CD4-positive, alpha-beta T cell (primary cell): ENCODE results near the gene KCNG3. TPM values are rescaled to one million over a fixed set of nuclear protein-coding genes. Genes with fewer than 3 reads are reported as not detected.

Source experiments
- ATAC-seq: fragments of 200-7000 bp; cut with Tn5 transposase; one replicate; pipeline ENCODE4 v1.10.0; 2022; ENCODE audit warnings: mild to moderate bottlenecking; ENCODE audit not compliant: poor library complexity
- CTCF ChIA-PET: fragments of 350-600 bp; sonication (Branson Sonifier 250); formaldehyde crosslinking; loops from one replicate; lab custom pipeline; 2021; ENCODE audit warnings: antibody characterized with exemption, inconsistent platforms; lab: Charles Lee
- POLR2A ChIA-PET: fragments of 350-600 bp; sonication (Branson Sonifier 250); formaldehyde crosslinking; loops from one replicate; lab custom pipeline; 2021; ENCODE audit warnings: antibody characterized with exemption, inconsistent platforms; lab: Charles Lee
- DNase-seq, 14 experiments: peaks; one replicate each; pipeline ENCODE4 v3.0.0-alpha.2; 2013 to 2020; ENCODE audit warnings: mixed read lengths in 2 of 14
- H3K27ac ChIP-seq, 2 donors: one replicate each; pipeline versions ENCODE4 v1.5.1 to v1.7.0; 2013; ENCODE audit warnings: low read length in 2 of 2, low read depth in 1 of 2, mild to moderate bottlenecking in 1 of 2
- H3K27me3 ChIP-seq, 2 experiments: 1 replicate in 1 of 2; 2 replicates in 1 of 2; pipeline versions ENCODE4 v1.6.1 to v1.7.0; 2013; ENCODE audit warnings: low read length in 2 of 2, control low read depth in 1 of 2, mild to moderate bottlenecking in 1 of 2, moderate library complexity in 1 of 2; ENCODE audit not compliant: insufficient read depth in 2 of 2, control insufficient read depth in 1 of 2
- H3K36me3 ChIP-seq: one replicate; pipeline ENCODE4 v1.6.1; 2013; ENCODE audit warnings: low read length, control low read depth; ENCODE audit not compliant: insufficient read depth
- H3K4me1 ChIP-seq: one replicate; pipeline ENCODE4 v1.6.1; 2013; ENCODE audit warnings: low read length, control low read depth; ENCODE audit not compliant: insufficient read depth
- H3K4me3 ChIP-seq: one replicate; pipeline ENCODE4 v1.5.1; 2013; ENCODE audit warnings: mild to moderate bottlenecking, low read length, moderate library complexity
- H3K9me3 ChIP-seq, 2 experiments: 1 replicate in 1 of 2; 2 replicates in 1 of 2; pipeline versions ENCODE4 v1.6.1 to v1.7.0; 2013; ENCODE audit warnings: low read length in 2 of 2, mild to moderate bottlenecking in 2 of 2, control low read depth in 1 of 2, moderate library complexity in 1 of 2; ENCODE audit not compliant: control insufficient read depth in 1 of 2, insufficient read depth in 1 of 2
- H3K27ac Mint-ChIP-seq: one replicate; pipeline ENCODE4 v1.8.0; 2020; ENCODE audit warnings: mixed read lengths
- H3K27me3 Mint-ChIP-seq: one replicate; pipeline ENCODE4 v1.8.0; 2021; ENCODE audit warnings: mixed read lengths
- H3K36me3 Mint-ChIP-seq: one replicate; pipeline ENCODE4 v1.8.0; 2021; ENCODE audit warnings: low read depth, mixed read lengths
- H3K4me1 Mint-ChIP-seq: one replicate; pipeline ENCODE4 v1.8.0; 2021; ENCODE audit warnings: low read depth, mixed read lengths
- H3K4me3 Mint-ChIP-seq: one replicate; pipeline ENCODE4 v1.8.0; 2020; ENCODE audit warnings: mild to moderate bottlenecking, mixed read lengths
- H3K9me3 Mint-ChIP-seq: one replicate; pipeline ENCODE4 v1.8.0; 2020; ENCODE audit warnings: mixed read lengths
- intact Hi-C, 2 experiments: fragments of 100-400 bp; cut with DNase I in 1 of 2; cut with micrococcal nuclease in 1 of 2; formaldehyde crosslinking; loops; one replicate each; pipeline versions ENCODE4 v1.15.1 to v1.9.0; 2023 to 2025; cut with DNase I, micrococcal nuclease
- total RNA-seq, 174 experiments: library from RNA in 2 of 174; stranded (reverse) in 2 of 174; gene quantifications; one replicate each; pipeline ENCODE4 v1.2.3 and lab custom pipeline; 2021 to 2026
- TF ChIP-seq, protein P1 (sequence below): fragments of 200-600 bp; IDR thresholded peaks from one replicate; pipeline ENCODE4 v1.8.0; 2022; ENCODE audit warnings: antibody characterized with exemption, mild to moderate bottlenecking

The KCNG3 gene
- total RNA-seq, 2 experiments from 2014 or later: 0.25 to 0.49 TPM

DNA sequence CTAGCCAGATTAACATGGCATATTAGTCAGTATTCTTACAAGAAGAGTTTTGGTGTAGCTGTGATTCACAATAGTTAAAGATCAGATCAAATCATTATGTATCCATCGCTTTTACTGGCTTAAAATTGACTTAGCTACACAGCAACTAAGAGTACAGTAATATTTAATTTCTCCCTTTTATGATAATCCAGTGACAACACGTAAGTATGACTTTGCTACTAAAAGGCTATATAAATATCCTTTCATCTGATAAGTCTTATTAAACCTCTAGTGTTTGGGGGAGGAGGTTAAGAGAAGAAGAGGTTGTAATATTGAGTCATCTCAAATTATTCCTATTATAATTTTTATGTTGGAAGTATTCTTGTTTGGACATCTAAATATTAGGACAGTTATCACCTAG lies 51.0 kb downstream of the KCNG3 start:
- Mint-ChIP-seq H3K4me3 (no peak overlapping the region), H3K27me3 (no peaks in the 10 kb centered on the region), H3K4me1 (no peaks in the 10 kb centered on the region), H3K36me3 (no peaks in the 10 kb centered on the region), H3K27ac (no peak overlapping the region), H3K9me3 (no peaks in the 10 kb centered on the region)
- H3K36me3 ChIP-seq: no peaks in the 10 kb centered on the region
- DNase-seq: no peak
- CTCF ChIA-PET: no interaction called here
- ATAC-seq: no peak
- no peak overlapping the region for H3K27ac ChIP-seq
- H3K27me3 ChIP-seq: no peaks in the 10 kb centered on the region
- TF ChIP-seq, protein P1, sequence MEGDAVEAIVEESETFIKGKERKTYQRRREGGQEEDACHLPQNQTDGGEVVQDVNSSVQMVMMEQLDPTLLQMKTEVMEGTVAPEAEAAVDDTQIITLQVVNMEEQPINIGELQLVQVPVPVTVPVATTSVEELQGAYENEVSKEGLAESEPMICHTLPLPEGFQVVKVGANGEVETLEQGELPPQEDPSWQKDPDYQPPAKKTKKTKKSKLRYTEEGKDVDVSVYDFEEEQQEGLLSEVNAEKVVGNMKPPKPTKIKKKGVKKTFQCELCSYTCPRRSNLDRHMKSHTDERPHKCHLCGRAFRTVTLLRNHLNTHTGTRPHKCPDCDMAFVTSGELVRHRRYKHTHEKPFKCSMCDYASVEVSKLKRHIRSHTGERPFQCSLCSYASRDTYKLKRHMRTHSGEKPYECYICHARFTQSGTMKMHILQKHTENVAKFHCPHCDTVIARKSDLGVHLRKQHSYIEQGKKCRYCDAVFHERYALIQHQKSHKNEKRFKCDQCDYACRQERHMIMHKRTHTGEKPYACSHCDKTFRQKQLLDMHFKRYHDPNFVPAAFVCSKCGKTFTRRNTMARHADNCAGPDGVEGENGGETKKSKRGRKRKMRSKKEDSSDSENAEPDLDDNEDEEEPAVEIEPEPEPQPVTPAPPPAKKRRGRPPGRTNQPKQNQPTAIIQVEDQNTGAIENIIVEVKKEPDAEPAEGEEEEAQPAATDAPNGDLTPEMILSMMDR: no peak
- H3K9me3 ChIP-seq: no peaks in the 10 kb centered on the region
- intact Hi-C loops: no loop called here
- POLR2A ChIA-PET: no interaction called here
- no peak overlapping the region for H3K4me3 ChIP-seq
- H3K4me1 ChIP-seq: no peaks in the 10 kb centered on the region

DNA sequence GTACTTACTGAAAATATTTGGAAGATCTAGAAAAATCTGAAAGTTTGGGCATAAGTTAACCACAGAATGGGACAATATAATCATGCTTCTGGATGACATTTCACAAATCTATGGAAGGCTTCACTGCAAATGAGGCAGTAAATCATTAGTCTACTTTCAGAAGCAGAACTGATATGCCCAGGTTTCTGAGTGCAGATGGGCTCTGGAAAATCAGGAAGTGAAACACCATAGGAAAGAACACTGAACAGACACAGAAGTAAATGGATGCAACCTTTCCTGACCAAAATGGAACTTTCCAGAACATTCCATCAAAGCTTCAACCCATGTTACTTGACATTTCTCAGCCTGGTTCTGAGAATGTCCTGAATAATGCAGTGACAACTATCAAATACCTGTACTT lies 55.1 kb downstream of the KCNG3 start:
- Mint-ChIP-seq H3K27me3 (no peaks in the 10 kb centered on the region), H3K36me3 (no peaks in the 10 kb centered on the region), H3K4me3 (no peak overlapping the region), H3K27ac (no peak overlapping the region), H3K4me1 (no peaks in the 10 kb centered on the region), H3K9me3 (no peaks in the 10 kb centered on the region)
- CTCF ChIA-PET: no interaction called here
- POLR2A ChIA-PET: no interaction called here
- Histone ChIP-seq H3K4me3 (no peak overlapping the region), H3K36me3 (no peaks in the 10 kb centered on the region), H3K27me3 (no peaks in the 10 kb centered on the region), H3K27ac (no peak overlapping the region), H3K9me3 (no peaks in the 10 kb centered on the region), H3K4me1 (no peaks in the 10 kb centered on the region)
- no peak for DNase-seq
- TF ChIP-seq, protein P1: no peak
- ATAC-seq: no peak
- intact Hi-C loops: no loop called here

GRCh38 chr2:42436370-42436769 lies 57.4 kb downstream of the KCNG3 start:
- ChIA-PET POLR2A (no interaction called here), CTCF (interaction anchor here (0.6 kb wide), 1 partner anchor 50 kb away, joined by 3 read pairs; no protein-coding TSS in a partner anchor)
- intact Hi-C loops: no loop called here
- no peaks in the 10 kb centered on the region for H3K9me3 ChIP-seq
- H3K4me3 Mint-ChIP-seq: no peak overlapping the region
- no peaks in the 10 kb centered on the region for H3K4me1 ChIP-seq
- H3K27me3 ChIP-seq: no peaks in the 10 kb centered on the region
- H3K4me3 ChIP-seq: no peak overlapping the region
- TF ChIP-seq, protein P1: no peak
- DNase-seq (no peak), ATAC-seq (no peak)
- H3K36me3 ChIP-seq: no peaks in the 10 kb centered on the region
- no peaks in the 10 kb centered on the region for H3K27me3 Mint-ChIP-seq
- H3K36me3 Mint-ChIP-seq: no peaks in the 10 kb centered on the region
- no peak overlapping the region for H3K27ac ChIP-seq
- no peaks in the 10 kb centered on the region for H3K4me1 Mint-ChIP-seq
- H3K27ac Mint-ChIP-seq: no peak overlapping the region
- no peaks in the 10 kb centered on the region for H3K9me3 Mint-ChIP-seq
